ENCODE results near the gene C1QB. TPM values are rescaled to one million over a fixed set of nuclear protein-coding genes. Genes with fewer than 3 reads are reported as not detected.

The C1QB gene
- total RNA-seq, 2 donors from 2014 or later: not detected

GRCh38 chr1:22615886-22616285 lies 37.1 kb upstream of the C1QB start:
- no peaks in the 10 kb centered on the region for H3K36me3 ChIP-seq (ENCODE audit: control insufficient read depth, insufficient read depth, low read length)
- 84 to 88% methylated on average over 2 of the region's 2 CpGs for WGBS, 2 experiments (ENCODE audit: insufficient coverage in 1 of 2, insufficient read length in 1 of 2)
- Mint-ChIP-seq H3K4me3 (no peak overlapping the region), H3K27me3 (ENCODE audit: insufficient read depth) (peaks cover 11% of the 10 kb centered on the region), H3K4me1 (no peaks in the 10 kb centered on the region), H3K36me3 (ENCODE audit: low read depth) (no peaks in the 10 kb centered on the region), H3K27ac (no peak overlapping the region), H3K9me3 (no peaks in the 10 kb centered on the region)
- H3K9me3 ChIP-seq (ENCODE audit: control insufficient read depth, low read length): no peaks in the 10 kb centered on the region
- no peak overlapping the region for H3K9ac ChIP-seq (ENCODE audit: extremely low read depth, low read length, poor library complexity, severe bottlenecking)
- peaks cover 10% of the 10 kb centered on the region for H3K27me3 ChIP-seq (ENCODE audit: control insufficient read depth, insufficient read depth, low read length, poor library complexity, severe bottlenecking)
- no peak overlapping the region for H3K27ac ChIP-seq (ENCODE audit: low read depth, low read length)
- no peaks in the 10 kb centered on the region for H3K4me1 ChIP-seq (ENCODE audit: control insufficient read depth, insufficient read depth, low read length)
- TF ChIP-seq CTCF (conservative IDR thresholded peaks at IDR 0.05): no peak
- no peak for DNase-seq
- no peak overlapping the region for H3K4me3 ChIP-seq (ENCODE audit: low read length)

- Histone ChIP-seq H3K9me3 (ENCODE audit: control insufficient read depth, low read length) (no peaks in the 10 kb centered on the region), H3K27ac (ENCODE audit: low read depth, low read length) (no peak overlapping the region), H3K4me3 (ENCODE audit: low read length) (no peak overlapping the region), H3K4me1 (ENCODE audit: control insufficient read depth, insufficient read depth, low read length) (no peaks in the 10 kb centered on the region), H3K9ac (ENCODE audit: extremely low read depth, low read length, poor library complexity, severe bottlenecking) (no peak overlapping the region), H3K27me3 (ENCODE audit: control insufficient read depth, insufficient read depth, low read length, poor library complexity, severe bottlenecking) (peaks cover 3% of the 10 kb centered on the region), H3K36me3 (ENCODE audit: control insufficient read depth, insufficient read depth, low read length) (no peaks in the 10 kb centered on the region)
- no peak for DNase-seq
- Mint-ChIP-seq H3K9me3 (no peaks in the 10 kb centered on the region), H3K36me3 (ENCODE audit: low read depth) (no peaks in the 10 kb centered on the region), H3K4me3 (no peak overlapping the region), H3K27me3 (ENCODE audit: insufficient read depth) (peaks cover 10% of the 10 kb centered on the region), H3K27ac (no peak overlapping the region), H3K4me1 (no peaks in the 10 kb centered on the region)
- WGBS, 2 experiments (ENCODE audit: insufficient coverage in 1 of 2, insufficient read length in 1 of 2): 73 to 81% methylated on average over 4 to 11 of the region's 11 CpGs
- no peak for TF ChIP-seq CTCF (conservative IDR thresholded peaks at IDR 0.05)
Observed at GRCh38 chr1:22616571-22616970, 36.5 kb upstream of the C1QB start.

GRCh38 chr1:22618056-22618455 lies 35.0 kb upstream of the C1QB start:
- no peak overlapping the region for H3K4me3 ChIP-seq (ENCODE audit: low read length)
- Mint-ChIP-seq H3K27me3 (ENCODE audit: insufficient read depth) (peaks cover 7% of the 10 kb centered on the region), H3K36me3 (ENCODE audit: low read depth) (no peaks in the 10 kb centered on the region), H3K27ac (no peak overlapping the region), H3K9me3 (no peaks in the 10 kb centered on the region), H3K4me3 (no peak overlapping the region), H3K4me1 (no peaks in the 10 kb centered on the region)
- TF ChIP-seq CTCF (conservative IDR thresholded peaks at IDR 0.05): no peak
- no peak for DNase-seq
- H3K9ac ChIP-seq (ENCODE audit: extremely low read depth, low read length, poor library complexity, severe bottlenecking): no peak overlapping the region
- no peaks in the 10 kb centered on the region for H3K9me3 ChIP-seq (ENCODE audit: control insufficient read depth, low read length)
- no peaks in the 10 kb centered on the region for H3K4me1 ChIP-seq (ENCODE audit: control insufficient read depth, insufficient read depth, low read length)
- WGBS, 2 experiments (ENCODE audit: insufficient coverage in 1 of 2, insufficient read length in 1 of 2): 62 to 77% methylated on average over 3 to 16 of the region's 16 CpGs
- H3K27ac ChIP-seq (ENCODE audit: low read depth, low read length): no peak overlapping the region
- no peaks in the 10 kb centered on the region for H3K27me3 ChIP-seq (ENCODE audit: control insufficient read depth, insufficient read depth, low read length, poor library complexity, severe bottlenecking)
- no peaks in the 10 kb centered on the region for H3K36me3 ChIP-seq (ENCODE audit: control insufficient read depth, insufficient read depth, low read length)
